CD14-positive monocyte (primary cell): ENCODE measurements around the gene PEX10. TPM values are rescaled to one million over a fixed set of nuclear protein-coding genes. Genes with fewer than 3 reads are reported as not detected.

Experiments
- DNase-seq, 3 donors: peaks; one replicate each; pipeline ENCODE4 v3.0.0-alpha.2; 2011 to 2022
- H2AFZ ChIP-seq: 2 replicates; pipeline ENCODE4 v1.6.0; 2012; ENCODE audit warnings: mild to moderate bottlenecking, low read depth, low read length, inconsistent platforms; ENCODE audit not compliant: insufficient read depth, poor library complexity, severe bottlenecking
- H3K27ac ChIP-seq, 2 donors: 1 replicate in 1 of 2; 2 replicates in 1 of 2; pipeline ENCODE4 v1.5.1; 2012 to 2013; ENCODE audit warnings: low read length in 2 of 2, control low read depth in 1 of 2, inconsistent platforms in 1 of 2, low read depth in 1 of 2, mild to moderate bottlenecking in 1 of 2
- H3K27me3 ChIP-seq, 2 donors: one replicate each; pipeline versions ENCODE4 v1.6.0 to v1.6.1; 2011 to 2013; ENCODE audit warnings: low read length in 2 of 2; ENCODE audit not compliant: control insufficient read depth in 2 of 2, insufficient read depth in 2 of 2
- H3K36me3 ChIP-seq, 2 donors: replicated peaks in 1 of 2; 1 replicate in 1 of 2; 2 replicates in 1 of 2; pipeline versions ENCODE4 v1.5.1 to v1.6.1; 2012 to 2013; ENCODE audit warnings: low read length in 2 of 2, control low read depth in 1 of 2, inconsistent platforms in 1 of 2, mild to moderate bottlenecking in 1 of 2; ENCODE audit not compliant: insufficient read depth in 2 of 2, control insufficient read depth in 1 of 2
- H3K4me1 ChIP-seq, 2 donors: 1 replicate in 1 of 2; 2 replicates in 1 of 2; pipeline versions ENCODE4 v1.5.1 to v1.6.1; 2012 to 2013; ENCODE audit warnings: low read length in 2 of 2, control low read depth in 1 of 2, inconsistent platforms in 1 of 2, mild to moderate bottlenecking in 1 of 2, moderate library complexity in 1 of 2; ENCODE audit not compliant: insufficient read depth in 2 of 2, control insufficient read depth in 1 of 2
- H3K4me2 ChIP-seq: replicated peaks from 2 replicates; pipeline ENCODE3; 2012; ENCODE audit warnings: low read length, moderate library complexity, mild to moderate bottlenecking; ENCODE audit not compliant: poor library complexity, severe bottlenecking; ENCODE audit errors: extremely low read depth
- H3K4me3 ChIP-seq, 3 experiments: fragments of 200-600 bp in 1 of 3; sonication (generic) in 1 of 3; replicated peaks in 1 of 3; 1 replicate in 2 of 3; 2 replicates in 1 of 3; pipeline ENCODE4 v1.5.1; 2011 to 2013; ENCODE audit warnings: low read length in 3 of 3, mild to moderate bottlenecking in 3 of 3, control low read depth in 2 of 3, low read depth in 2 of 3, inconsistent platforms in 1 of 3, moderate library complexity in 1 of 3
- H3K79me2 ChIP-seq: 2 replicates; pipeline ENCODE4 v1.6.0; 2012; ENCODE audit warnings: mild to moderate bottlenecking, control low read depth, inconsistent platforms, low read length, moderate library complexity; ENCODE audit not compliant: insufficient read depth
- H3K9ac ChIP-seq: 2 replicates; pipeline ENCODE4 v1.6.0; 2017; ENCODE audit warnings: low read length, mild to moderate bottlenecking; ENCODE audit not compliant: insufficient read depth, poor library complexity, severe bottlenecking
- H3K9me3 ChIP-seq, 2 donors: replicated peaks in 1 of 2; 1 replicate in 1 of 2; 2 replicates in 1 of 2; pipeline versions ENCODE4 v1.5.1 to v1.6.1; 2012 to 2013; ENCODE audit warnings: low read length in 2 of 2, control low read depth in 1 of 2; ENCODE audit not compliant: control insufficient read depth in 1 of 2, insufficient read depth in 1 of 2
- H4K20me1 ChIP-seq: 2 replicates; pipeline ENCODE4 v1.6.0; 2012; ENCODE audit warnings: mild to moderate bottlenecking, low read length, control low read depth, moderate library complexity; ENCODE audit not compliant: insufficient read depth
- H3K27ac Mint-ChIP-seq, 7 donors: one replicate each; pipeline ENCODE4 v1.8.0; 2020; ENCODE audit warnings: mild to moderate bottlenecking in 7 of 7, mixed read lengths in 7 of 7, moderate library complexity in 6 of 7, inconsistent platforms in 2 of 7
- H3K27me3 Mint-ChIP-seq, 3 donors: one replicate each; pipeline ENCODE4 v1.8.0; 2021 to 2022; ENCODE audit warnings: low read depth in 3 of 3, mild to moderate bottlenecking in 3 of 3, mixed read lengths in 3 of 3, moderate library complexity in 3 of 3, inconsistent platforms in 1 of 3
- H3K36me3 Mint-ChIP-seq, 2 donors: one replicate each; pipeline ENCODE4 v1.8.0; 2020; ENCODE audit warnings: mixed read lengths in 2 of 2, inconsistent platforms in 1 of 2, mild to moderate bottlenecking in 1 of 2
- H3K4me1 Mint-ChIP-seq: one replicate; pipeline ENCODE4 v1.8.0; 2020; ENCODE audit warnings: mild to moderate bottlenecking, mixed read lengths
- H3K4me3 Mint-ChIP-seq, 2 donors: one replicate each; pipeline ENCODE4 v1.8.0; 2020; ENCODE audit warnings: mild to moderate bottlenecking in 2 of 2, mixed read lengths in 2 of 2, moderate library complexity in 1 of 2
- H3K9me3 Mint-ChIP-seq, 7 donors: one replicate each; pipeline ENCODE4 v1.8.0; 2020 to 2022; ENCODE audit warnings: mixed read lengths in 7 of 7, mild to moderate bottlenecking in 6 of 7, moderate library complexity in 6 of 7, inconsistent platforms in 2 of 7
- CTCF ChIP-seq: fragments of 200-600 bp; IDR thresholded peaks from one replicate; pipeline ENCODE4 v1.8.0; 2022; ENCODE audit warnings: antibody characterized with exemption, mild to moderate bottlenecking
- WGBS: methylation state at CpG from one replicate; pipeline ENCODE4 v1.1.5; 2013; ENCODE audit warnings: missing lambda C conversion rate; ENCODE audit not compliant: insufficient coverage; 5-methylcytosine and 5-hydroxymethylcytosine counted together
- intact Hi-C, 2 donors: fragments of 100-400 bp; cut with micrococcal nuclease; formaldehyde crosslinking; loops; one replicate each; pipeline versions ENCODE4 v1.15.0 to v1.15.1; 2023
- polyA plus RNA-seq, 3 donors: library from polyadenylated mRNA; depleted of rRNA in 1 of 3; unstranded in 2 of 3; stranded (reverse) in 1 of 3; fragments of 300-500 nt in 2 of 3; fragments of >200 nt in 1 of 3; fragmentation: Illumina TruSeq in 2 of 3; gene quantifications; 1 replicate in 2 of 3; 2 replicates in 1 of 3; pipeline ENCODE4 v1.2.3, GENCODE V29; 2012 to 2021

The PEX10 gene
- polyA plus RNA-seq, 3 donors: 7.0 to 10.5 (median 8.2) TPM

- Histone ChIP-seq H3K4me3 (no peak overlapping the region), H3K27me3 (no peaks in the 10 kb centered on the region), H3K79me2 (no peaks in the 10 kb centered on the region), H3K9me3 (no peaks in the 10 kb centered on the region), H2AFZ (no peak overlapping the region), H3K27ac (no peak overlapping the region), H3K9ac (no peak overlapping the region), H4K20me1 (no peaks in the 10 kb centered on the region), H3K4me2 (no peak overlapping the region), H3K36me3 (no peaks in the 10 kb centered on the region), H3K4me1 (peaks cover 4 to 6% of the 10 kb centered on the region in 2 donors)
- Mint-ChIP-seq H3K4me1 (peaks cover 9% of the 10 kb centered on the region), H3K4me3 (no peak overlapping the region), H3K36me3 (no peaks in the 10 kb centered on the region), H3K27me3 (peaks cover 0 to 2% (median 1%) of the 10 kb centered on the region in 3 donors), H3K27ac (no peak overlapping the region), H3K9me3 (peaks cover 0 to 6% (median 0%) of the 10 kb centered on the region in 7 donors)
- 96% methylated on average over 14 of the region's 23 CpGs for WGBS
- no peak for TF ChIP-seq CTCF
- intact Hi-C loops: no loop called here
- DNase-seq: no peak
Measured at GRCh38 chr1:2379733-2380404, 32.5 kb downstream of the PEX10 start.

- Histone ChIP-seq H3K9me3 (no peaks in the 10 kb centered on the region), H4K20me1 (no peaks in the 10 kb centered on the region), H3K4me2 (no peak overlapping the region), H3K4me1 (peaks cover 4 to 6% of the 10 kb centered on the region in 2 donors), H3K4me3 (no peak overlapping the region), H3K27me3 (no peaks in the 10 kb centered on the region), H3K9ac (no peak overlapping the region), H3K36me3 (no peaks in the 10 kb centered on the region), H2AFZ (no peak overlapping the region), H3K79me2 (no peaks in the 10 kb centered on the region), H3K27ac (no peak overlapping the region)
- H3K36me3 Mint-ChIP-seq: no peaks in the 10 kb centered on the region
- H3K4me1 Mint-ChIP-seq: peaks cover 9% of the 10 kb centered on the region
- H3K9me3 Mint-ChIP-seq: peaks cover 0 to 6% (median 0%) of the 10 kb centered on the region in 7 donors
- no peak overlapping the region for H3K4me3 Mint-ChIP-seq
- H3K27ac Mint-ChIP-seq: peak overlapping the region in 2 of 7 donors; percentile 11 to 17
- no peak for TF ChIP-seq CTCF
- intact Hi-C loops: no loop called here
- H3K27me3 Mint-ChIP-seq: peaks cover 0 to 2% (median 1%) of the 10 kb centered on the region in 3 donors
- 93% methylated on average over 9 of the region's 18 CpGs for WGBS
- no peak for DNase-seq
Measured at GRCh38 chr1:2378956-2379732, 33.2 kb downstream of the PEX10 start.
